CD4-positive, CD25-positive, alpha-beta regulatory T cell (primary cell): ENCODE data around the gene AXDND1. TPM values are rescaled to one million over a fixed set of nuclear protein-coding genes. Genes with fewer than 3 reads are reported as not detected.
"Not testable (repeated sequence)": the region's sequence is repeated elsewhere in the genome, so short reads cannot be mapped to it uniquely, and the experiment has no call there.

Experiments
- ATAC-seq, 2 donors: fragments of 150-1000 bp; cut with Tn5 transposase; one replicate each; pipeline ENCODE4 v1.10.0; 2021; ENCODE audit warnings: low read depth in 2 of 2, moderate number of reproducible peaks in 2 of 2, moderate library complexity in 1 of 2
- DNase-seq, 3 donors: peaks; one replicate each; pipeline versions ENCODE4 v3.0.0 to v3.0.0-alpha.2; 2012 to 2022; ENCODE audit warnings: mixed read lengths in 1 of 3
- H3K27ac ChIP-seq: one replicate; pipeline ENCODE4 v1.7.0; 2013; ENCODE audit warnings: mild to moderate bottlenecking, low read length; ENCODE audit not compliant: insufficient read depth, poor library complexity, severe bottlenecking
- H3K27me3 ChIP-seq: one replicate; pipeline ENCODE4 v1.7.0; 2013; ENCODE audit warnings: low read length; ENCODE audit not compliant: control insufficient read depth, insufficient read depth
- H3K36me3 ChIP-seq: one replicate; pipeline ENCODE4 v1.7.0; 2013; ENCODE audit warnings: mild to moderate bottlenecking, low read length, moderate library complexity; ENCODE audit not compliant: control insufficient read depth, insufficient read depth
- H3K4me1 ChIP-seq: 2 replicates; pipeline ENCODE4 v1.7.0; 2013; ENCODE audit warnings: mild to moderate bottlenecking, low read length; ENCODE audit not compliant: insufficient read depth, control insufficient read depth, poor library complexity, severe bottlenecking
- H3K4me3 ChIP-seq: one replicate; pipeline ENCODE4 v1.7.0; 2013; ENCODE audit warnings: low read depth, mild to moderate bottlenecking, low read length, moderate library complexity
- H3K9me3 ChIP-seq, 2 experiments: 1 replicate in 1 of 2; 2 replicates in 1 of 2; pipeline ENCODE4 v1.7.0; 2013; ENCODE audit warnings: low read length in 2 of 2, mild to moderate bottlenecking in 1 of 2, moderate library complexity in 1 of 2; ENCODE audit not compliant: control insufficient read depth in 2 of 2
- H3K27ac Mint-ChIP-seq, 3 donors: one replicate each; pipeline ENCODE4 v1.8.0; 2020 to 2022; ENCODE audit warnings: mild to moderate bottlenecking in 3 of 3, mixed read lengths in 3 of 3, moderate library complexity in 2 of 3
- H3K27me3 Mint-ChIP-seq: one replicate; pipeline ENCODE4 v1.8.0; 2022; ENCODE audit warnings: mild to moderate bottlenecking, mixed read lengths
- H3K36me3 Mint-ChIP-seq: one replicate; pipeline ENCODE4 v1.8.0; 2020; ENCODE audit warnings: mixed read lengths
- H3K4me1 Mint-ChIP-seq, 4 donors: one replicate each; pipeline ENCODE4 v1.8.0; 2020 to 2022; ENCODE audit warnings: mixed read lengths in 4 of 4, mild to moderate bottlenecking in 1 of 4
- H3K4me3 Mint-ChIP-seq, 4 donors: one replicate each; pipeline ENCODE4 v1.8.0; 2020 to 2022; ENCODE audit warnings: mild to moderate bottlenecking in 4 of 4, mixed read lengths in 4 of 4, moderate library complexity in 3 of 4
- H3K9me3 Mint-ChIP-seq, 7 donors: one replicate each; pipeline ENCODE4 v1.8.0; 2020 to 2022; ENCODE audit warnings: mixed read lengths in 7 of 7, mild to moderate bottlenecking in 3 of 7, moderate library complexity in 2 of 7
- polyA plus RNA-seq, 4 donors: library from polyadenylated mRNA; unstranded; fragments of 300-500 nt; fragmentation: Illumina TruSeq; gene quantifications; one replicate each; pipeline ENCODE4 v1.2.3, GENCODE V29; 2021
- total RNA-seq: library from RNA; stranded (reverse); gene quantifications from one replicate; pipeline ENCODE4 v1.2.3, GENCODE V29; 2022

Gene AXDND1
- total and polyA plus RNA-seq, 5 donors from 2014 or later: not detected

GRCh38 chr1:179518544-179518943 lies 152.8 kb downstream of the AXDND1 start:
- H3K36me3 Mint-ChIP-seq, H3K4me1 Mint-ChIP-seq, ATAC-seq, H3K4me3 Mint-ChIP-seq, H3K27ac Mint-ChIP-seq, H3K27me3 ChIP-seq, H3K4me3 ChIP-seq, DNase-seq, H3K27me3 Mint-ChIP-seq, H3K27ac ChIP-seq, H3K9me3 ChIP-seq, H3K36me3 ChIP-seq, H3K4me1 ChIP-seq, H3K9me3 Mint-ChIP-seq: not testable (repeated sequence)

- Mint-ChIP-seq H3K27me3 (peaks cover 16% of the 10 kb centered on the region), H3K36me3 (no peaks in the 10 kb centered on the region), H3K4me1 (no peaks in the 10 kb centered on the region), H3K4me3 (no peak overlapping the region), H3K27ac (no peak overlapping the region), H3K9me3 (peaks cover 0 to 2% (median 1%) of the 10 kb centered on the region in 7 donors)
- H3K27me3 ChIP-seq: no peaks in the 10 kb centered on the region
- no peaks in the 10 kb centered on the region for H3K36me3 ChIP-seq
- ATAC-seq: no peak
- DNase-seq: no peak
- no peak overlapping the region for H3K4me3 ChIP-seq
- H3K27ac ChIP-seq: no peak overlapping the region
- H3K9me3 ChIP-seq: no peaks in the 10 kb centered on the region
- no peaks in the 10 kb centered on the region for H3K4me1 ChIP-seq
Observed at GRCh38 chr1:179529482-179530195, 163.9 kb downstream of the AXDND1 start.

GRCh38 chr1:179530352-179530751 lies 164.6 kb downstream of the AXDND1 start:
- H3K36me3 ChIP-seq: no peaks in the 10 kb centered on the region
- no peak overlapping the region for H3K27ac ChIP-seq
- H3K27me3 ChIP-seq: no peaks in the 10 kb centered on the region
- ATAC-seq (no peak), DNase-seq (no peak)
- H3K4me1 Mint-ChIP-seq: no peaks in the 10 kb centered on the region
- no peak overlapping the region for H3K4me3 ChIP-seq
- H3K4me3 Mint-ChIP-seq: no peak overlapping the region
- H3K9me3 ChIP-seq: no peaks in the 10 kb centered on the region
- peaks cover 0 to 3% (median 1%) of the 10 kb centered on the region in 7 donors for H3K9me3 Mint-ChIP-seq
- H3K4me1 ChIP-seq: no peaks in the 10 kb centered on the region
- H3K27ac Mint-ChIP-seq: no peak overlapping the region
- H3K27me3 Mint-ChIP-seq: peaks cover 16% of the 10 kb centered on the region
- no peaks in the 10 kb centered on the region for H3K36me3 Mint-ChIP-seq

GRCh38 chr1:179541774-179542173 lies 176.0 kb downstream of the AXDND1 start:
- H3K4me1 Mint-ChIP-seq: no peaks in the 10 kb centered on the region
- no peak overlapping the region for H3K4me3 Mint-ChIP-seq
- H3K27ac Mint-ChIP-seq: no peak overlapping the region
- Histone ChIP-seq H3K9me3 (no peaks in the 10 kb centered on the region), H3K4me1 (no peaks in the 10 kb centered on the region), H3K36me3 (no peaks in the 10 kb centered on the region), H3K4me3 (no peak overlapping the region), H3K27ac (no peak overlapping the region), H3K27me3 (no peaks in the 10 kb centered on the region)
- DNase-seq: no peak
- no peaks in the 10 kb centered on the region for H3K27me3 Mint-ChIP-seq
- H3K9me3 Mint-ChIP-seq: peaks cover 0 to 16% (median 4%) of the 10 kb centered on the region in 7 donors
- H3K36me3 Mint-ChIP-seq: no peaks in the 10 kb centered on the region
- no peak for ATAC-seq

GRCh38 chr1:179545321-179545720 lies 179.6 kb downstream of the AXDND1 start:
- DNase-seq (no peak), ATAC-seq (no peak)
- no peaks in the 10 kb centered on the region for H3K36me3 Mint-ChIP-seq
- no peaks in the 10 kb centered on the region for H3K4me1 Mint-ChIP-seq
- H3K27ac Mint-ChIP-seq: no peak overlapping the region
- no peaks in the 10 kb centered on the region for H3K27me3 ChIP-seq
- H3K4me3 Mint-ChIP-seq: no peak overlapping the region
- no peaks in the 10 kb centered on the region for H3K36me3 ChIP-seq
- no peaks in the 10 kb centered on the region for H3K27me3 Mint-ChIP-seq
- no peak overlapping the region for H3K27ac ChIP-seq
- no peaks in the 10 kb centered on the region for H3K4me1 ChIP-seq
- H3K9me3 ChIP-seq: no peaks in the 10 kb centered on the region
- no peak overlapping the region for H3K4me3 ChIP-seq
- peaks cover 0 to 1% (median 0%) of the 10 kb centered on the region in 7 donors for H3K9me3 Mint-ChIP-seq

GRCh38 chr1:179547021-179547535 lies 181.3 kb downstream of the AXDND1 start:
- Mint-ChIP-seq H3K36me3 (no peaks in the 10 kb centered on the region), H3K27ac (no peak overlapping the region), H3K9me3 (peaks cover 0 to 1% (median 0%) of the 10 kb centered on the region in 7 donors), H3K4me1 (no peaks in the 10 kb centered on the region), H3K27me3 (no peaks in the 10 kb centered on the region), H3K4me3 (no peak overlapping the region)
- H3K4me1 ChIP-seq: no peaks in the 10 kb centered on the region
- H3K27me3 ChIP-seq: no peaks in the 10 kb centered on the region
- DNase-seq (no peak), ATAC-seq (no peak)
- H3K27ac ChIP-seq: no peak overlapping the region
- H3K36me3 ChIP-seq: no peaks in the 10 kb centered on the region
- no peaks in the 10 kb centered on the region for H3K9me3 ChIP-seq
- no peak overlapping the region for H3K4me3 ChIP-seq

GRCh38 chr1:179548666-179549367 lies 183.0 kb downstream of the AXDND1 start:
- no peaks in the 10 kb centered on the region for H3K9me3 Mint-ChIP-seq
- no peaks in the 10 kb centered on the region for H3K4me1 Mint-ChIP-seq
- ATAC-seq (no peak), DNase-seq (no peak)
- Histone ChIP-seq H3K27ac (no peak overlapping the region), H3K9me3 (no peaks in the 10 kb centered on the region), H3K27me3 (no peaks in the 10 kb centered on the region), H3K4me3 (no peak overlapping the region), H3K4me1 (no peaks in the 10 kb centered on the region), H3K36me3 (no peaks in the 10 kb centered on the region)
- no peak overlapping the region for H3K27ac Mint-ChIP-seq
- no peaks in the 10 kb centered on the region for H3K36me3 Mint-ChIP-seq
- no peak overlapping the region for H3K4me3 Mint-ChIP-seq
- no peaks in the 10 kb centered on the region for H3K27me3 Mint-ChIP-seq

GRCh38 chr1:179549368-179549700 lies 183.6 kb downstream of the AXDND1 start:
- no peak overlapping the region for H3K27ac Mint-ChIP-seq
- Histone ChIP-seq H3K9me3 (no peaks in the 10 kb centered on the region), H3K27me3 (no peaks in the 10 kb centered on the region), H3K4me3 (no peak overlapping the region), H3K4me1 (no peaks in the 10 kb centered on the region), H3K27ac (no peak overlapping the region), H3K36me3 (no peaks in the 10 kb centered on the region)
- H3K4me3 Mint-ChIP-seq: no peak overlapping the region
- DNase-seq (no peak), ATAC-seq (no peak)
- no peaks in the 10 kb centered on the region for H3K36me3 Mint-ChIP-seq
- no peaks in the 10 kb centered on the region for H3K27me3 Mint-ChIP-seq
- no peaks in the 10 kb centered on the region for H3K9me3 Mint-ChIP-seq
- H3K4me1 Mint-ChIP-seq: no peaks in the 10 kb centered on the region
